OCI-LY3 (cell line): ENCODE measurements around the gene CRMP1.

ENCODE experiments used
- CTCF ChIP-seq: fragments of 200-600, 300-600 bp; sonication (generic); IDR thresholded peaks from 2 replicates; pipeline ENCODE4 v1.5.1; 2014; ENCODE audit warnings: antibody characterized with exemption, low read length, low read depth
- EZH2phosphoT487 ChIP-seq: fragments of 200-600 bp; shearing (Covaris generic); IDR thresholded peaks from 2 replicates; pipeline ENCODE4 v1.6.1; 2018; ENCODE audit warnings: antibody characterized with exemption, mixed run types, low read depth

- no peak for TF ChIP-seq CTCF
- no peak for TF ChIP-seq EZH2phosphoT487
Measured at GRCh38 chr4:5870701-5871100, 22.2 kb downstream of the CRMP1 start.
